Panc1 (cell line): ENCODE results near the gene JADE2. TPM values are rescaled to one million over a fixed set of nuclear protein-coding genes. Genes with fewer than 3 reads are reported as not detected.

Experiments
- ATAC-seq: fragments of 200-7000 bp; cut with Tn5 transposase; 2 replicates; pipeline ENCODE4 v1.9.1; 2020; ENCODE audit warnings: mild to moderate bottlenecking, moderate library complexity
- BruUV-seq: library from RNA; stranded (reverse); fragments of 400-500 nt; replicated peaks from 2 replicates; lab custom pipeline; 2021; lab: Mats Ljungman, UMichigan
- CTCF ChIA-PET: fragments of 300-600 bp; sonication (Branson Sonifier 250); formaldehyde crosslinking; loops from one replicate; lab custom pipeline; 2022; ENCODE audit warnings: antibody characterized with exemption; lab: Charles Lee
- POLR2A ChIA-PET: fragments of 300-600 bp; sonication (Branson Sonifier 250); formaldehyde crosslinking; loops from one replicate; lab custom pipeline; 2022; ENCODE audit warnings: antibody characterized with exemption; lab: Charles Lee
- DNase-seq: peaks from one replicate; pipeline ENCODE4 v3.0.0-alpha.2; 2010; ENCODE audit warnings: low read depth, low spot score
- H3K27ac ChIP-seq: 2 replicates; pipeline ENCODE4 v1.5.1; 2011; ENCODE audit warnings: mild to moderate bottlenecking, low read length, inconsistent platforms
- H3K27me3 ChIP-seq: fragments of 200-500 bp; sonication (Bioruptor generic); 2 replicates; pipeline ENCODE4 v1.6.0; 2014; ENCODE audit warnings: low read length, inconsistent platforms; ENCODE audit not compliant: control insufficient read depth, insufficient read depth
- H3K36me3 ChIP-seq: fragments of 200-500 bp; sonication (Bioruptor generic); 2 replicates; pipeline ENCODE4 v1.5.1; 2014; ENCODE audit warnings: inconsistent platforms, mild to moderate bottlenecking, low read length, moderate library complexity; ENCODE audit not compliant: control insufficient read depth, insufficient read depth
- H3K4me1 ChIP-seq: 2 replicates; pipeline ENCODE4 v1.5.1; 2011; ENCODE audit warnings: inconsistent platforms, mild to moderate bottlenecking, low read length, moderate library complexity; ENCODE audit not compliant: control insufficient read depth, insufficient read depth
- H3K4me3 ChIP-seq, 2 experiments: 2 replicates each; pipeline ENCODE4 v1.5.1; 2011 to 2012; ENCODE audit warnings: low read depth in 2 of 2, low read length in 2 of 2, mild to moderate bottlenecking in 2 of 2, inconsistent platforms in 1 of 2, moderate library complexity in 1 of 2
- H3K9me3 ChIP-seq: fragments of 200-500 bp; sonication (Bioruptor generic); 2 replicates; pipeline ENCODE4 v1.5.1; 2014; ENCODE audit warnings: low read depth, mild to moderate bottlenecking, inconsistent platforms, low read length, moderate library complexity; ENCODE audit not compliant: control insufficient read depth, insufficient read depth
- CTCF ChIP-seq: fragments of 450-650 bp; IDR thresholded peaks from 2 replicates; pipeline ENCODE4 v1.5.1; 2017; ENCODE audit warnings: mild to moderate bottlenecking
- POLR2AphosphoS5 ChIP-seq: IDR thresholded peaks from 2 replicates; pipeline ENCODE4 v1.6.1; 2012; ENCODE audit warnings: mild to moderate bottlenecking, low read depth, low read length, moderate library complexity
- REST ChIP-seq, 2 experiments: IDR thresholded peaks; 2 replicates each; pipeline ENCODE4 v1.6.1; 2011 to 2012; ENCODE audit warnings: low read depth in 2 of 2, control low read depth in 1 of 2, low read length in 1 of 2, mild to moderate bottlenecking in 1 of 2, moderate library complexity in 1 of 2; ENCODE audit not compliant: insufficient read depth in 1 of 2
- SIN3A ChIP-seq: IDR thresholded peaks from 2 replicates; pipeline ENCODE4 v1.6.1; 2012; ENCODE audit warnings: low read depth, mild to moderate bottlenecking, low read length, moderate library complexity, borderline replicate concordance; ENCODE audit not compliant: insufficient read depth
- TCF7L2 ChIP-seq: IDR thresholded peaks from 2 replicates; pipeline ENCODE4 v1.6.1; 2011; ENCODE audit warnings: mild to moderate bottlenecking, low read depth, low read length, inconsistent platforms
- in situ Hi-C: cut with HindIII; loops from 2 replicates; pipeline ENCODE4 v1.10.0; 2016; ENCODE audit warnings: low sequenced_read_pairs, low pct_unique_long_range_greater_than_20kb
- intact Hi-C: fragments of 100-400 bp; cut with micrococcal nuclease; formaldehyde crosslinking; loops from one replicate; pipeline ENCODE4 v1.10.0; 2022; ENCODE audit not compliant: unreplicated experiment
- total RNA-seq: library from RNA; stranded (reverse); gene quantifications from one replicate; pipeline ENCODE4 v1.2.1, GENCODE V29; 2021; ENCODE audit not compliant: unreplicated experiment

Gene JADE2
- total RNA-seq, 1 experiment from 2014 or later: 80.0 TPM

GRCh38 chr5:134541736-134542376 is 16.4 kb downstream of the JADE2 start:
- no peak overlapping the region for H3K4me3 ChIP-seq
- ATAC-seq (peak; percentile 37), DNase-seq (no peak)
- no peaks in the 10 kb centered on the region for H3K27me3 ChIP-seq
- no peak overlapping the region for H3K27ac ChIP-seq
- in situ Hi-C loops (no loop called here), intact Hi-C loops (no loop called here)
- BruUV-seq: no TSS peak
- peaks cover 1% of the 10 kb centered on the region; the same call in 1 of the 2 replicates for H3K4me1 ChIP-seq
- H3K36me3 ChIP-seq: peaks cover 12% of the 10 kb centered on the region
- no peaks in the 10 kb centered on the region for H3K9me3 ChIP-seq
- TF ChIP-seq POLR2AphosphoS5 (no peak), REST (IDR thresholded peaks at IDR 0.05; ENCODE audit: insufficient read depth in 1 of 2, low read depth in 2 of 2, low read length in 1 of 2) (peak; percentile 93 to 94)
- POLR2A ChIA-PET: no interaction called here
- CTCF ChIA-PET: interaction anchor here (0.6 kb wide), 2 partner anchors 14 to 264 kb away, joined by 3 to 5 read pairs; no protein-coding TSS in a partner anchor

GRCh38 chr5:134543820-134544614 is 18.5 kb downstream of the JADE2 start:
- Histone ChIP-seq H3K4me1 (peaks cover 11% of the 10 kb centered on the region), H3K27ac (no peak overlapping the region), H3K27me3 (no peaks in the 10 kb centered on the region), H3K9me3 (no peaks in the 10 kb centered on the region), H3K36me3 (peaks cover 7% of the 10 kb centered on the region), H3K4me3 (no peak overlapping the region)
- CTCF ChIA-PET: no interaction called here
- TF ChIP-seq CTCF (no peak), POLR2AphosphoS5 (no peak), REST (IDR thresholded peaks at IDR 0.05; ENCODE audit: insufficient read depth in 1 of 2, low read depth in 2 of 2, low read length in 1 of 2) (no peak), TCF7L2 (no peak), SIN3A (no peak)
- DNase-seq (no peak), ATAC-seq (0 out of 2 replicates have a peak, but pooled peaks have one; percentile 10)
- POLR2A ChIA-PET: no interaction called here
- no TSS peak for BruUV-seq
- intact Hi-C loops (no loop called here), in situ Hi-C loops (no loop called here)
